WI38 (cell line): Measurements from ENCODE around the gene PI4KA.

Experiments used
- H3K4me3 ChIP-seq: 2 replicates; pipeline ENCODE4 v1.5.1; 2011; ENCODE audit warnings: low read depth, mild to moderate bottlenecking, control low read depth, low read length
- TF ChIP-seq, protein P1 (sequence below): IDR thresholded peaks from 2 replicates; pipeline ENCODE4 v1.5.1; 2012; ENCODE audit warnings: low read depth, mild to moderate bottlenecking, control low read depth, low read length

The PI4KA gene

DNA sequence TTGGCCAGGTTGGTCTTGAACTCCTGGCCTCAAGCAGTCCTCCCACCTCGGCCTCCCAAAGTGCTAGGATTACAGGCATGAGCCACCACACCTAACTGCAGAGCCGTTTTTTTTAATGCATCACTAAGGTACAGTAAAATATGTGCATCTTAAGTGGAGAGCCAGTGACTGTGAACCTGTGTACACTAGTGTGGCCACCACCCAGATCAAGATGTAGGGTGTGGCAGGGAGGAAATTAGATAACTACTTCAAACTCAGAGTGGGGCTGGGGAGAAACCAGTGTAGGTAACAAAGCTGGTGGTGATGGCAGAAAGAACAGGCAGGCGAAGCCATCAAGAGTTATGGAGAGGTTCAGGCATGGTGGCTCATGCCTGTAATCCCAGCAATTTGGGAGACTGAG lies 14.6 kb upstream of the PI4KA start:
- no peak overlapping the region for H3K4me3 ChIP-seq
- TF ChIP-seq, protein P1, sequence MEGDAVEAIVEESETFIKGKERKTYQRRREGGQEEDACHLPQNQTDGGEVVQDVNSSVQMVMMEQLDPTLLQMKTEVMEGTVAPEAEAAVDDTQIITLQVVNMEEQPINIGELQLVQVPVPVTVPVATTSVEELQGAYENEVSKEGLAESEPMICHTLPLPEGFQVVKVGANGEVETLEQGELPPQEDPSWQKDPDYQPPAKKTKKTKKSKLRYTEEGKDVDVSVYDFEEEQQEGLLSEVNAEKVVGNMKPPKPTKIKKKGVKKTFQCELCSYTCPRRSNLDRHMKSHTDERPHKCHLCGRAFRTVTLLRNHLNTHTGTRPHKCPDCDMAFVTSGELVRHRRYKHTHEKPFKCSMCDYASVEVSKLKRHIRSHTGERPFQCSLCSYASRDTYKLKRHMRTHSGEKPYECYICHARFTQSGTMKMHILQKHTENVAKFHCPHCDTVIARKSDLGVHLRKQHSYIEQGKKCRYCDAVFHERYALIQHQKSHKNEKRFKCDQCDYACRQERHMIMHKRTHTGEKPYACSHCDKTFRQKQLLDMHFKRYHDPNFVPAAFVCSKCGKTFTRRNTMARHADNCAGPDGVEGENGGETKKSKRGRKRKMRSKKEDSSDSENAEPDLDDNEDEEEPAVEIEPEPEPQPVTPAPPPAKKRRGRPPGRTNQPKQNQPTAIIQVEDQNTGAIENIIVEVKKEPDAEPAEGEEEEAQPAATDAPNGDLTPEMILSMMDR: no peak

DNA sequence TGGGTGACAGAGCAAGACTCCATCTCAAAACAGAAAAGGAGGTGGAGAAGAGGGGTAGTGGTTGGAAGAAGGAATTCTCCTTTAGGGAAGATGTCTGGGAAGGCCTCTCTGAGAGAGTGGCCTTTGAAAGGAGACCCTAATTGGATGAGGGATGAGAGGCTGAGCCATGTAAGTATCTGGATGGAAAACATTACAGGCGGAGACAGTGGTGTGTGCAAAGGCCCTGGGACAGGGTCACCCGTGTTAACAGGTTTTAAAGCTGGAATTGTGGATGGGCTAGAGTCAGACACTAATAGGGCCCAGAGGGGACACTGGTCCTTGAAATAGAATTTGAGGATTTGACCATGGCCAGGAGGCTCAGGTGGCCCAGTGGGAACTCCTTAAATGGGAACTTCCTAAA lies 10.6 kb upstream of the PI4KA start:
- H3K4me3 ChIP-seq: no peak overlapping the region
- TF ChIP-seq, protein P1: no peak

DNA sequence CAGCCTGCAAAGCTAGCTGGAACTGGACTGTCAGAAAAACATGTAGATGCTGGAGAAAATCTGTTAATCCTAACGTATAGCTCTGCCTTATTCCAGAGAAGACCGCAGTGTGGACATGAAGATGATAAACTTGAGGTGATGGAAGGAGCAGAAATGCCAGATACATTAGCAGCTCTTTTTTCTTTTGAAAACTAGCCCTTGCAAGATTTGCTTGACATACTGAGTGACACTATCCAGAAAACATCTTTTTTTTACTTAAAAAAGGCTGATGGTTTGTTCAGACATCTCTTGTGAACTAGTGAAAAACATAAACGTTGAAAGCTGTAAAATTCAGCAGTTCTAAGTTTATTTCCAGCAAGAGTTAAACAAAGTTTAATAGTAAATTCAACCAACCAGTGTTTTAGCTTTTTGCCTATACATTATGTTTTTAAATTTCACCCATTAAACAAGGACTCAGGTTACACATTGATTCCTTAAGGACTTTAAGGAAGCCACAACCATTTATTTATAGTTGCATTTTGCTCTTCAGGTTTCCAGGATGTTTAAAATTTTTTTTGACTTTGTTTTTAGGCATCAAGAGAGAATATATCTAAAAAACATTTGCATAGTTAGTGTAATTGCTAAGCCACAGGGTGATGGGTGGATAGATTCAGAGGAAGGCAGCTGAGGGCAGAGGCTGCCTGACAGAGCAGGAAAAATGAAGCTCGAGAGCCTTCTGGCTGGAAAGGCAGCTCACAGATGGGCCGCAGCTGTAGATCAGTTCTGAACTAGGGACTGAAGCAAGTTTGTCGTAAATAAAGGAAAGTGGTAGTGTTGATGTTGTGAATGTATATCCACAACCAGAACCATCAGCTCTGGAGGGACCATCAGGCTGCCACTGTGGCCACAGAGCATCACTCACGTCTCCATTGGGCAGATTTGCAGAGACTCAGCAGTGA lies 9.7 kb upstream of the PI4KA start:
- TF ChIP-seq, protein P1: no peak
- no peak overlapping the region for H3K4me3 ChIP-seq

DNA sequence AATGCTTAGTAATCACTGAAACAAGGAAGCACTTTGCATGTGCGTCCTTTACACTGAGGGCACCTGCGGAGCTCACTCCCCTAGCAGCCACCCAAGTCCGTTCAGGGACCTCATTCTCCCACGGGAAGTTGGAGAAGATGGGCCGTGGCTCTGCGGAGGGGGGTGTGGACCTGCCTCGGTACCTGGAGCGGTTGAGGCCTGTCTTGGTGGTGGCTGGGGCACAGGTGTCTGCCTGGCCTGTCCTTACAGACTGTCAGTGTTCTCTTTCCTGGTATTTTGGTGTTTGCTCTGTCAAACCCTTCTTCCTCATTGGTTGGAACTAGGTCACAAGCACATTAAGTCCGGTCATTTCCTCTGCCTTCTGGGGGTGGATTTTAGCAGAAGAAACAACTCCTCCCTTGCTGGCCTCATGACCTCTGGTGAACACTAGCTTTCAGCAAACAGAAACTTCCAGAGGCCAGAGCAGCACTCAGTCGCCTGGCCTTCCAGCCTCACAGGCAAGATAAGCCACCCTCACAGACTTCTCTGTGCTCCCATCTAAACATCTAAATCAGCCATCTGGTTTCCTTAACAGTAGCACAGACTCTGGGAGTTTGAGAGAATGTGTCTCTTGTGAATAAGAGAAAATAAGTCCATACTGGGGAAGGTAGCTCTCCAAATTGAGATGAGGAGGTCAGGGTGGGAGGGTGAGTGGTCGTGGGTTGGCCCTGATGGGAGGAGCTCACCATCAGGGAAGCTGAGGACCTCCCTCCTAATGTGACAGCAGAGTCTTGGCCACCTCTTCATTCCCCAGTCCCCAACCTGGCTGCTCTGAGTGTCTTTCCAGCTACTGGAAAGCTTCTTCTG lies 8.8 kb upstream of the PI4KA start:
- no peak overlapping the region for H3K4me3 ChIP-seq
- TF ChIP-seq, protein P1: no peak

DNA sequence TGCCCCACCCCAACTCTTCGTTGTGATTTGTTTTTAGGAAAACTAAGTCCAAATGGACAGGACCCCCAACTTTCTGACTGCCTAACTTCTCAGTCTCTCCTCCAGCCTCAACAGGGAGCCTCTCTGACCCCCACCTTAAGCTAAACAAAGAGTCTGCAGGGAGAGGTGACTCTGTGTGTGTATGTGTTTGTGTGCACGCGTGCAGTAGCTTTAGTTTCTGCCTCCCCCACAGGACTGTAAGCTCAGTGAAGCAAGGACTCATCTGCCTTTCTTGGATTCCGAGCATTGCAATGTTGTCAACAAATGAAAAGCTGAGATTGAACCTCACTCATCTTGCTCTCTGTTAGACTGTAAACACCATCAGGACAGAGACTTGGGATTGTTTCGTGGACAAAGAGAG lies 8.1 kb upstream of the PI4KA start:
- no peak overlapping the region for H3K4me3 ChIP-seq
- TF ChIP-seq, protein P1: no peak

DNA sequence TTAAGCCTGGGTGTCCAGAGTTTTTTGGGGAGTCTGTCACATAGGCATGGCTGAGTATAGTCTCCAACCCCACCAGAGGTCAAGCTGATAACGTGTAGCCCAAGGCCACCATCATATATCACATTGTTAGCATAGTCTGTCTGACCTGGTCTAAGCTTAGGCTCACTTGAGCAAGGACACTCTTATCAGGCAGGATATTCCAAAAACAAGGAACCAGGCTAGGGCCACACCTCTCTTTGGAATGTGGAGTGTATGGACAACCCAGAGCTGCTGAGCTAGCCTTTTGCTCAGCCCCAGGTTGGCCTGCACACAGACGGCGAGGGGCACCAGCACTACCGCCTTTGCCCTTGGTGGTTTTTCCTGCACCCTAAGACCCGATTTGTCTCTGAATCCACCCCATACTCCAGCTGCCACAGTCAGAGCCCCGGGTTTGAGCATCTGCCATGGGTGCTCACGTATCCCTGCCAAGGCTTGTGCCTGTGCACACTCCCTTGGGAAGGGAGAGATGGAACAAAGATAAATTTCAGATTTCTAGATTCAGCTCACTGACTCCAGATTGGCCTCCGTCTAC lies 7.3 kb upstream of the PI4KA start:
- TF ChIP-seq, protein P1: no peak

More for the DNA sequence above, 7.3 kb upstream of the PI4KA start:
- H3K4me3 ChIP-seq: no peak overlapping the region
